GM12801 (cell line): ENCODE measurements around the gene YIPF5.

Experiments used
- CTCF ChIP-seq: IDR thresholded peaks from one replicate; pipeline ENCODE4 v1.5.1; 2011; ENCODE audit warnings: control low read depth; ENCODE audit not compliant: insufficient read length; ENCODE audit errors: extremely low read depth

Gene YIPF5

GRCh38 chr5:144125163-144125726 lies 45.2 kb downstream of the YIPF5 start:
- TF ChIP-seq CTCF: no peak

GRCh38 chr5:144122641-144123040 lies 47.8 kb downstream of the YIPF5 start:
- TF ChIP-seq CTCF: no peak

GRCh38 chr5:144122081-144122480 lies 48.4 kb downstream of the YIPF5 start:
- no peak for TF ChIP-seq CTCF

- no peak for TF ChIP-seq CTCF
Observed at GRCh38 chr5:144121577-144121976, 48.9 kb downstream of the YIPF5 start.

GRCh38 chr5:144120661-144121180 lies 49.7 kb downstream of the YIPF5 start:
- TF ChIP-seq CTCF: no peak

DNA sequence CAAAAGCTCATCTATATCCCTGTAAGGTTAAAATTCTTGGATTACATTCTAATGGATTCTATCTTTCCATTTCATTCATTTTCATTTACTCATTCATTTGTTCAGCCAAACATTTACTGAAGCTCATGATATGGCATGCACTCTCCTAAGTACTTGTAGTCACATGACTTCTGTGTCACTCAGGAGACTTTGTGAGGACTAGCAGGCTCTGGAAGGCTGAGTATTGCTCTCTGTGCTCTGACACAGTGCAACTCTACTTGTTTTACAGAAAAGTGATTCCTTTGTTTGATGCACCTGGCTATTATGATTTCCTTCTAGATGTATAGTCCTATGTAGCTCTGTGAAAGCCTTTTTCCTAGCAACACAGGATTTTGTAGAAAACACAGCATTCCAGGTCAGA lies 53.0 kb downstream of the YIPF5 start:
- no peak for TF ChIP-seq CTCF

DNA sequence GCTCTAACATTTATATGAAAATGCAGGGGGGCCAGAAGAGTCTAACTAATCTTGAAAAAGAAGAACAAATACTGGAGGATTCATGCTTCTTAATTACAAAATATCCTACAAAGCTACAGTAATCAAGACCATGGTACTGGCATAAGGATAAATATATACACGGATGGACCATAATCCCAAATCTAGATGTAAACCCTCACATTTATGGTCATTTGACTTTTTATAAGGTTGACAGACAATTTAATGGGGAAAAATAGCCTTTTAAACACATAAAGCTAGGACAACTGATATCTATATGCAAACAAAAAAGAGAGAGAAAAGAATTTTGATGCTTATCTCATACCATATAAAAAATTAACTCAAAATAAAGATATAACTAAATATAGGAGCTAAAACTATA lies 55.9 kb downstream of the YIPF5 start:
- TF ChIP-seq CTCF: no peak
